Endothelial cell of umbilical vein (primary cell): ENCODE results near the gene SLC11A1.

Source experiments
- POLR2A ChIP-seq: IDR thresholded peaks from 2 replicates; pipeline ENCODE4 v1.6.1; 2012; ENCODE audit warnings: low read depth, mild to moderate bottlenecking, control low read depth, low read length
- TF ChIP-seq, protein P1 (sequence below), 2 donors: IDR thresholded peaks; 1 replicate in 1 of 2; 2 replicates in 1 of 2; pipeline ENCODE4 v1.5.1; 2011; ENCODE audit warnings: low read length in 2 of 2, mild to moderate bottlenecking in 2 of 2, moderate library complexity in 2 of 2, control low read depth in 1 of 2, inconsistent platforms in 1 of 2, low read depth in 1 of 2; ENCODE audit not compliant: insufficient read depth in 1 of 2; ENCODE audit errors: extremely low read depth in 1 of 2

- no peak for TF ChIP-seq POLR2A
- TF ChIP-seq, protein P1, sequence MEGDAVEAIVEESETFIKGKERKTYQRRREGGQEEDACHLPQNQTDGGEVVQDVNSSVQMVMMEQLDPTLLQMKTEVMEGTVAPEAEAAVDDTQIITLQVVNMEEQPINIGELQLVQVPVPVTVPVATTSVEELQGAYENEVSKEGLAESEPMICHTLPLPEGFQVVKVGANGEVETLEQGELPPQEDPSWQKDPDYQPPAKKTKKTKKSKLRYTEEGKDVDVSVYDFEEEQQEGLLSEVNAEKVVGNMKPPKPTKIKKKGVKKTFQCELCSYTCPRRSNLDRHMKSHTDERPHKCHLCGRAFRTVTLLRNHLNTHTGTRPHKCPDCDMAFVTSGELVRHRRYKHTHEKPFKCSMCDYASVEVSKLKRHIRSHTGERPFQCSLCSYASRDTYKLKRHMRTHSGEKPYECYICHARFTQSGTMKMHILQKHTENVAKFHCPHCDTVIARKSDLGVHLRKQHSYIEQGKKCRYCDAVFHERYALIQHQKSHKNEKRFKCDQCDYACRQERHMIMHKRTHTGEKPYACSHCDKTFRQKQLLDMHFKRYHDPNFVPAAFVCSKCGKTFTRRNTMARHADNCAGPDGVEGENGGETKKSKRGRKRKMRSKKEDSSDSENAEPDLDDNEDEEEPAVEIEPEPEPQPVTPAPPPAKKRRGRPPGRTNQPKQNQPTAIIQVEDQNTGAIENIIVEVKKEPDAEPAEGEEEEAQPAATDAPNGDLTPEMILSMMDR (IDR thresholded peaks at IDR 0.05; ENCODE audit: extremely low read depth in 1 of 2, insufficient read depth in 1 of 2, low read depth in 1 of 2, low read length in 2 of 2) = no peak
Measured at GRCh38 chr2:218347172-218347571, 34.9 kb upstream of the SLC11A1 start.
